Measurements from ENCODE around the gene CHAT. TPM values are rescaled to one million over a fixed set of nuclear protein-coding genes. Genes with fewer than 3 reads are reported as not detected.

Gene CHAT
- total and polyA plus RNA-seq, 8 donors, result 0.28 TPM; not detected in 7

DNA sequence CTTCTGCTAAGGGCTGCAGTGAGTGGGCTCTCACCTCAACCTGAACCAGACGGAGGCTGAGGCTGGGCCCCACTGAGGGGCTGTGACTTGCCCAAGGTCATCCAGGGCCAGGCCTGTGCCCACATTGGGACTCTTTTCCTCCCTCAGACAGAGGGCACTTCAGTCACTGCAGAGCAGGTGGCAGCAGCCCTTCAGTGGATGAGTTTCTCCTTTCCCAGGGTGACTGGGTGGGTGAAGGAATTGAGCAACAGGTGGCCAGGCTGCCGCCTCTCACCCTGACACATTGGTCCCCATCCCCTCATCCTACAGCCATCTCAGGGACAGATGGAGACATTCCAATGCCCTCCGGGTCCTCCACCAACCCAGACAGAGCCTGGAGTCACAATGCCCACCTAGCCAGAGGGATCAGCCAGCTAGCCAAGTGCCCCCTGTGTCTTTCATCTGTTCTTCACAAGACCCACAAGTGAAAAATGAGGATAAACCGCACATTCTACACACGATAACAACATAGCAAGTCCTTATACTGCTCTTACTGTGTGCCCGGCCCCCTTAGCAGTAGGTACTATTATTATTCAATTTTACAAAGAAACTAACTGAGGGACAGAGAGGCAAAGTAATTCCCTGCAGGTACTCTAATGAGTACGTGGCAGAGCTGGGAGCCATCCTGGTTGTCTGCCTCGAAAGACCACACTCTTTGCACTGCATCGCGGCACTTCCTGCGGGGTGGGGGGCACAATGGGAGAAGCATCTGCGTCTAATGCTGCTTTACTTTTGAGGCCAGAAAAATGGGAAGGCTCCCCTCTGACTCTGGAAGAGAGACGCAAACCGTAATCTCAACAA lies 5.5 kb upstream of the CHAT start:
- Histone ChIP-seq H3K4me1 (peaks cover 0 to 5% (median 3%) of the 10 kb centered on the region in 3 donors), H3K27me3 (peaks cover 0 to 22% (median 5%) of the 10 kb centered on the region in 4 donors), H3K4me3 (no peak overlapping the region), H3K27ac (no peak overlapping the region), H3K9me3 (no peaks in the 10 kb centered on the region), H3K36me3 (no peaks in the 10 kb centered on the region)
- FAIRE-seq, result no peak
- intact Hi-C loops (cut with DNase I), result no loop called here
- no peak for ATAC-seq
- DNase-seq, result peak in 1 of 6 donors; percentile 30
- 11 to 12% methylated on average over 14 of the region's 14 CpGs for WGBS, 2 donors
- TF ChIP-seq, protein P1, sequence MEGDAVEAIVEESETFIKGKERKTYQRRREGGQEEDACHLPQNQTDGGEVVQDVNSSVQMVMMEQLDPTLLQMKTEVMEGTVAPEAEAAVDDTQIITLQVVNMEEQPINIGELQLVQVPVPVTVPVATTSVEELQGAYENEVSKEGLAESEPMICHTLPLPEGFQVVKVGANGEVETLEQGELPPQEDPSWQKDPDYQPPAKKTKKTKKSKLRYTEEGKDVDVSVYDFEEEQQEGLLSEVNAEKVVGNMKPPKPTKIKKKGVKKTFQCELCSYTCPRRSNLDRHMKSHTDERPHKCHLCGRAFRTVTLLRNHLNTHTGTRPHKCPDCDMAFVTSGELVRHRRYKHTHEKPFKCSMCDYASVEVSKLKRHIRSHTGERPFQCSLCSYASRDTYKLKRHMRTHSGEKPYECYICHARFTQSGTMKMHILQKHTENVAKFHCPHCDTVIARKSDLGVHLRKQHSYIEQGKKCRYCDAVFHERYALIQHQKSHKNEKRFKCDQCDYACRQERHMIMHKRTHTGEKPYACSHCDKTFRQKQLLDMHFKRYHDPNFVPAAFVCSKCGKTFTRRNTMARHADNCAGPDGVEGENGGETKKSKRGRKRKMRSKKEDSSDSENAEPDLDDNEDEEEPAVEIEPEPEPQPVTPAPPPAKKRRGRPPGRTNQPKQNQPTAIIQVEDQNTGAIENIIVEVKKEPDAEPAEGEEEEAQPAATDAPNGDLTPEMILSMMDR (IDR thresholded peaks at IDR 0.05), result no peak

GRCh38 chr10:49609006-49609282 lies 4.9 kb upstream of the CHAT start:
- 2 to 4% methylated on average over 19 of the region's 19 CpGs for whole genome bisulfite sequencing, 2 donors

GRCh38 chr10:49609283-49610113 lies 4.3 kb upstream of the CHAT start:
- no peaks in the 10 kb centered on the region for H3K36me3 ChIP-seq
- TF ChIP-seq, protein P1 (IDR thresholded peaks at IDR 0.05), result no peak
- peak overlapping the region in 1 of 4 donors; percentile 20 for H3K4me3 ChIP-seq
- FAIRE-seq (no peak), DNase-seq (peak in 2 of 6 donors; percentile 51 to 65), ATAC-seq (no peak)
- H3K9me3 ChIP-seq, result no peaks in the 10 kb centered on the region
- peaks cover 0 to 22% (median 5%) of the 10 kb centered on the region in 4 donors for H3K27me3 ChIP-seq
- H3K27ac ChIP-seq, result no peak overlapping the region
- intact Hi-C loops (cut with DNase I), result no loop called here
- H3K4me1 ChIP-seq, result peaks cover 0 to 5% (median 3%) of the 10 kb centered on the region in 3 donors
- WGBS, 2 donors, result 1 to 2% methylated on average over 55 to 62 of the region's 62 CpGs

More at GRCh38 chr10:49609006-49609282, 4.9 kb upstream of the CHAT start:
- DNase-seq, result peak in 2 of 6 donors; percentile 44 to 47
- TF ChIP-seq, protein P1 (IDR thresholded peaks at IDR 0.05), result no peak
- no peaks in the 10 kb centered on the region for H3K9me3 ChIP-seq
- peaks cover 0 to 22% (median 5%) of the 10 kb centered on the region in 4 donors for H3K27me3 ChIP-seq
- H3K27ac ChIP-seq, result no peak overlapping the region
- H3K4me3 ChIP-seq, result no peak overlapping the region
- intact Hi-C loops (cut with DNase I), result no loop called here
- H3K4me1 ChIP-seq, result peaks cover 0 to 5% (median 3%) of the 10 kb centered on the region in 3 donors
- no peaks in the 10 kb centered on the region for H3K36me3 ChIP-seq
- FAIRE-seq, result no peak
- ATAC-seq, result no peak

DNA sequence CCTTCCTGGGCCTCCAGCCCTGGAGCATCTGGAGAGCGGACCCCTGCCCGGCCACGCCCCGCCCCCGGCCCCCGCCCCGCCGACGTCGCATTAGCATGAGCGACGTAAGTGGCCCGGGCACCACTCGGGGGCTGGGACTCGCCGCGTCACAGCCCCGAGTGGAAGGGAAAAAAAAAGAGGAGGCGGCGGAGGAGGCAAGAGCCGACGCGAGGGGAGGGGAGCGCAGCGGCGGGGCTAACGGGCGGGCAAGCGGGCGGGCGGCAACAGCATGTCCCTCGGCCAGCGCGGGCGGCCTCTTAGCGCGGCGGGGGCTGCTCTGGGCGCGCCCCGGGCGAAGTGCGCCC lies 3.8 kb upstream of the CHAT start, which contains the start of gene SLC18A3:
Gene SLC18A3 (plus strand): TSS at position 197 of the 344 bp plus-strand sequence. CDS start 431 bp downstream, outside the sequence.
- peak in 1 of 6 donors; percentile 53 for DNase-seq

More for the DNA sequence above, 3.8 kb upstream of the CHAT start, which contains the start of gene SLC18A3:
- 0 to 2% methylated on average over 29 to 43 of the region's 43 CpGs for WGBS, 2 donors
- H3K9me3 ChIP-seq, result no peaks in the 10 kb centered on the region
- peaks cover 0 to 22% (median 5%) of the 10 kb centered on the region in 4 donors for H3K27me3 ChIP-seq
- no peak within 1 kb of the TSS for H3K27ac ChIP-seq
- H3K4me1 ChIP-seq, result peaks cover 0 to 5% (median 3%) of the 10 kb centered on the region in 3 donors
- intact Hi-C loops (cut with DNase I), result no loop called here
- ATAC-seq, result no peak
- no peaks in the 10 kb centered on the region for H3K36me3 ChIP-seq
- H3K4me3 ChIP-seq, result peak within 1 kb of the TSS in 1 of 4 donors; percentile 20
- FAIRE-seq, result no peak
- TF ChIP-seq, protein P1 (IDR thresholded peaks at IDR 0.05), result no peak

All from pancreas (tissue), 10 donors.